DMS153 treated with DMSO at 0.1 percent for 48 hours (cell line): Measurements from ENCODE around the gene ST8SIA3.

Experiments used
- DNase-seq: peaks from one replicate; lab custom pipeline; 2025; ENCODE audit not compliant: unreplicated experiment; lab: John Stamatoyannopoulos, UW

ST8SIA3 gene, protein sequence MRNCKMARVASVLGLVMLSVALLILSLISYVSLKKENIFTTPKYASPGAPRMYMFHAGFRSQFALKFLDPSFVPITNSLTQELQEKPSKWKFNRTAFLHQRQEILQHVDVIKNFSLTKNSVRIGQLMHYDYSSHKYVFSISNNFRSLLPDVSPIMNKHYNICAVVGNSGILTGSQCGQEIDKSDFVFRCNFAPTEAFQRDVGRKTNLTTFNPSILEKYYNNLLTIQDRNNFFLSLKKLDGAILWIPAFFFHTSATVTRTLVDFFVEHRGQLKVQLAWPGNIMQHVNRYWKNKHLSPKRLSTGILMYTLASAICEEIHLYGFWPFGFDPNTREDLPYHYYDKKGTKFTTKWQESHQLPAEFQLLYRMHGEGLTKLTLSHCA

DNA sequence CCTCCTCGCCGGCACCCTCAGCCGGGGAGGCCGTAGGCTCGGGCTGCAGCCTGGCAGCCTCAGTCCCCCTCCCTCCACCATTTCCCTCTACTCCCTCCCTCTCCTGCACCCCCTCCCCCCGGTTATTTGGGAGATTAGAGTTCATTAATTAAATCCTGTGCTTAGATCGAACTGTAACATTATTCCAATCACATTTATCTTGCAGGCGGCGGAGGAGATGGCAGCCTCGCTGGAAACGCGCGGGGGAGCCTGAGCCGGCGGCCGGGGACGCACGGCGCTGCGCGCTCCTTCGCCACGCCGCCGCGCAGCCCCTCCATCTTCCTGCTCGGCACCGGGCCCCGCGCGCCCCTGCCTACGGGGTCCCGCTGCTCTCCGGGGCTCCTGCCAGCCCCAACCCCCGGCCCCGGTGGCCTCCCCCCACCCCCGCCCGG is at the start of gene ST8SIA3:
Gene ST8SIA3, plus strand, starts transcription at position 287 of the 431 bp plus-strand sequence. CDS start 290 bp downstream, outside the sequence.
- DNase-seq, result peak; percentile 8

DNA sequence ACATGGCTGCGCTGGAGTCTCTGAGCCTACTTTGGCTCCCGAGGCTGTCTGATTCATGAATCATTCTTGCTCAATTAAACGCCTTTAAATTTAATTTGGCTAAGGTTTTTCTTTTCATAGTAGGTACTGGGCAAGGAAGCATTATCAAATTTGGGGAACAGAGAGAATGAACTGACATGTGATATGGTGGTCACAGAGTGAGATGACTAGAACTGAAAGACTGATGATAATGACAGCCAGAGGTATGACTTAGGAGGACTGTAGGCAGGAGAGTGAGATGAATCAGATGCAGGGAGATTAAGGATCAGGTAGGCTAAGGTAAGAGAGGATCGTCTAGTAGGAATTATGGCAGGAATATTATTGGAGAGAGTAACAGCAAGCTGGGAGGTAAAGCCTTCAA is 40.9 kb upstream of the ST8SIA3 start:
- no peak for DNase-seq

GRCh38 chr18:57312346-57313144 is 39.8 kb upstream of the ST8SIA3 start:
- DNase-seq, result no peak

DNA sequence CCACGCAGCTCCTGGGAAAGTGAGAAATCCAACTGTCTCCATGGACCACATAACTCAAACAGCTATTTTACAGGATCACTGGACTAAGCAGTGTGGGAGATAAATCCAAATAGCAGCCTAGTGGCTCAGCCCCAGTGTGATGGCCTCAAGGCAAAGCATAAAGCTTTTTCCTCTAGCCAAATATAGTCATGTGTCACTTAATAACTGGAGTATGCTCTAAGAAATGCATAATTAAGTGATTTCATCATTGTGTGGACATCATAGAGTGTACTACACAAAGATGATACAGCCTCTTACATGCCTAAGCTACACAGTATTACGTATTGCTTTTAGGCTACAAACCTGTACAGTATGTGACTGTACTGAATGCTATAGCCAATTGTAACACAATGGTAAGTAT is 31.8 kb upstream of the ST8SIA3 start:
- DNase-seq, result no peak

GRCh38 chr18:57325491-57326166 is 26.7 kb upstream of the ST8SIA3 start:
- DNase-seq, result no peak

DNA sequence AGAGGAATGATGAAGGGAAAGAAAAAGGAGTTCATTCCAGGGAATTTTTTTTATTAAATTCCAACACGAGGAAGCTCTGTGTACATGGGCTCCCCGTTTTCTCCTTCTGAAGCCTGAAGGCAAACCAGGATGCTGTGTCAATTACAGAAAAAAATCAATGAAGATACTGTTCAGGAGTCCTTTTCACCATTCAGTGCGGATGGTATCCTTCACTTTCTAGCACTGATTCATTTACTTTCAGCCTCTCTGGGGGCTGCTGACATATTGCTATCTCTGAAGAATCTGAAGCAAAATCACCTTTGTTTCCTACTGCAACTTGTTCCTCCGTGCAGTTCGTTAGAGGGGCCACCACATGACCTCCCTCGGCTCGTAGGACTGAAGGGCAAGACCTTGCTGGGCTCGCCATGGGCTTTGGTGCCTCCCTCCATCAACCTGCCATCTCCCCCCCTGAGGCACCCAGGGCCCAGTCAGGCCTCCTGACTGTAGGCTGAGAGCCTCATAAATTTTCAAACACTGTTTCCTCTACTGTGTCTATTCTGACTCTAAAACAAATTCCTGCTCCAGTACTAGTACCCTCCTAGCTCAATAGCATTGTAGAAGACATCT is 25.5 kb upstream of the ST8SIA3 start:
- DNase-seq, result no peak

GRCh38 chr18:57328665-57329064 is 23.7 kb upstream of the ST8SIA3 start:
- no peak for DNase-seq

- no peak for DNase-seq
Observed at GRCh38 chr18:57329856-57330255, 22.5 kb upstream of the ST8SIA3 start.

DNA sequence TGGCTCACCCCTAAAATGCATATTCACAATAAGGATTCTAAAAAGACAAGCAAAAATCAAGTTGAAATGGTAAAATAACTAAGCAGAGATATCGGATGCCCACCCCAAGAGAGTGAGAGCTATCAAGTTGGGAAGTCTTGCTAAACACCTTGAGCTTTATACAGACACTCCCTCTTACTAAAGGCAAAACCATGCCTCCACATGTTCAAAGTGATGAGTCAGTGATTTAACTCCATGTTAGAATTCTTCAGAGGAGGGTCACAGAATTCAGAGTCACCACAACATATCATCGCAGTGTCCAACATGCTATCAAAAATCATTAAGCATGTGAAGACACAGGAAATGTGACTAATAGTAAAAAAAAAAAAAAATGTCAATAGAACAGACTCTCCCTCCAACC is 20.6 kb upstream of the ST8SIA3 start:
- no peak for DNase-seq

- no peak for DNase-seq
Observed at GRCh38 chr18:57333940-57334339, 18.4 kb upstream of the ST8SIA3 start.

- DNase-seq, result no peak
Observed at GRCh38 chr18:57334383-57334782, 18.0 kb upstream of the ST8SIA3 start.

GRCh38 chr18:57336343-57336742 is 16.0 kb upstream of the ST8SIA3 start:
- no peak for DNase-seq

DNA sequence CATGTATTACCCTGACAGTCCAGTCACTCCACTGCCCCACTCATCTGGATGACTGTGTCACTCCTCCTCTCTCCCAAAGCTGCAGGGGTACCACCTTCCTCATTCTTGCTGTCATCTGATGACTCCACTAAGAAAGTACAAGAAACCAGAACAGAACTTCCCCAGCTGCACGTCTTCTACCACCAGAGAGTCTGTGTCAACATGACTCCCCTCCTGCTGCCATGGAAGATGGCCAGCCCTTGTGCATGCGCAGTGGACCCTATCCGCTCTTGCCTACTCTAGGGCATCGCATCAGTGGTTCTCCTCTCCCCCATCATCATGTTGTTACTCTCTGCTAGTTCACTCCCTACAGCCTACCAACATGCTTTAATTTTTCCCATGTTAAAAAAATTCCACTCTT is 14.5 kb upstream of the ST8SIA3 start:
- DNase-seq, result no peak

DNA sequence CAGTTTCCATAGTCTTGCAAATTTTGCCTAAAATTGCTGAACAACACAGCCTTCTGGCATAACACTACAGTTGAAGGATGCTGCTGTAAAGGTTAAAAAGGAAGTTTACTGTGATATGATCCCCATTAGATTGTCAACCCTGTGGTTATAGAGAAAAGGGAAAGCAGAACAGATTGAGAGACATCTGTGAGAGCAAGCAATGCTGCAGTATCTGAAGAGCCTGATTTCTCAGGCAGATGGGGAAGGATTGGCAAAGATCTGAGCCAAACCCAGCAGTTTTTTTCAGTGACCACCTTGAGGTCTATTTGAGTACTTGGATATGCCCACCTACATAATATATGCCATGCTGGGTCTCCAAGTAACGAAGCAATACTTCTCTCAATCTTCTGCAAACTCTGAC is 8.5 kb upstream of the ST8SIA3 start:
- DNase-seq, result no peak

- DNase-seq, result no peak
Observed at GRCh38 chr18:57346876-57347275, 5.5 kb upstream of the ST8SIA3 start.

DNA sequence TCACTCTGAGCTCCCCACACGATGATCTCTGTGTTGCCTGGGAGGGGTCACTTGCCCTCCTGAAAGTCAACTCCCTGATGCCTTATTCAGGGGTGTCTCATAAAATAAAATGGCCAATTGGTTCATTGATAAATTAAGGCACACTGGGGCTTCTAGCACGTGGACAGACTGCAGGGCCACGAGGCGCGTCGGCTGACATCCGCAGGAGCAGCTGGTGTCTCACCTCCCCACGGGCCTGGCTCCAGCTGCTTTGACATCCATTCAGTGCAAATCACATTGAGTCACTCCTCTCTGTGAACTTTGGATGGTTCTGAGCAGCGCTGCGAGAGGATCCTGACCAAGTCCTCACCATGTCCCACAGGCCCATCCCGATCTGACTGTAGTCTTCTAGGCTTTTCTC is 4.6 kb upstream of the ST8SIA3 start:
- no peak for DNase-seq

- DNase-seq, result no peak
Observed at GRCh38 chr18:57352761-57353136, 392 bp downstream of the ST8SIA3 start.

DNA sequence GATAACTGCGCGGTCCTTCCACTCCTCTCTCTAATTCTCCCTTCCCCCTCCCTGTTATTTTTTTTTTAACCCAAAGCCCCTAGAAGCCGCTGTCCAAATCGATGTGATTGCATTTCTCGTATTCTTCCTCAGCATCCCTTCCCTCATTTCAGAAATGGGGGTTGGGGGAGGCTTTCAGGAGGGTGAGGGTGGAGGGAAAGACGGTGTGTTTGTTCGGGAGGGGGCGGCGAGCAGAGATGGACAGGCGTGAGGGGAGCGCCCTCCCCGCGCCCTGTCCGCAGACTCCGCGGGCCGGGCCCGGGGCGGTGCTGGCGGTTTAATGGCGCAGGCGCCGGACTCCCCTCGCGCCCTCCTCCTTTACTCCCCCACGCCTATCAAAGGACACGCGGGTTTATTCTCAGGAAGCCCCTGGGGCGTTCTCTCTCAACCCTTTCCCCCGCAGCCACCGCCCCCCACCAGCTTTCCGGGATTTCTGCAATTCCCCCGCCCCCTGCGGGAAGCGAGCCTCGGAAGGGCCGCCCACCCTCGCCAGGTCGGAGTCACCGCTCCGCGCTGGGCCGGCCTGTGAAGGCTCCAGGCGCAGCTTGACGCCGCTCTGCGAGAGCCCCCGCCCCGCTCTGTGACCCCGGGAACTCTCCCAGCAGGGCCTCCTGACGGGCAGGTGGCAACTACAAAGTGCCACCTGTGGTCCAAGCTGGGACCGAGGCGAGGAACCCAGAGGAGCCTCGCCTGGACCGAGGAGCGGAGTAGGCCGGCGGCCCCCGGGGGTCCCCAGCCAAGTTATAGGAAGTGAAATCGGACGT is 981 bp downstream of the ST8SIA3 start:
- DNase-seq, result peak; percentile 43

GRCh38 chr18:57353940-57354461 is 1.6 kb downstream of the ST8SIA3 start:
- peak; percentile 61 for DNase-seq

GRCh38 chr18:57359433-57359832 is 7.1 kb downstream of the ST8SIA3 start:
- no peak for DNase-seq
